GM12801 (cell line): Measurements from ENCODE around the gene PLD3.

Experiments used
- TF ChIP-seq, protein P1 (sequence below): IDR thresholded peaks from one replicate; pipeline ENCODE4 v1.5.1; 2011; ENCODE audit warnings: control low read depth; ENCODE audit not compliant: insufficient read length; ENCODE audit errors: extremely low read depth

The PLD3 gene

DNA sequence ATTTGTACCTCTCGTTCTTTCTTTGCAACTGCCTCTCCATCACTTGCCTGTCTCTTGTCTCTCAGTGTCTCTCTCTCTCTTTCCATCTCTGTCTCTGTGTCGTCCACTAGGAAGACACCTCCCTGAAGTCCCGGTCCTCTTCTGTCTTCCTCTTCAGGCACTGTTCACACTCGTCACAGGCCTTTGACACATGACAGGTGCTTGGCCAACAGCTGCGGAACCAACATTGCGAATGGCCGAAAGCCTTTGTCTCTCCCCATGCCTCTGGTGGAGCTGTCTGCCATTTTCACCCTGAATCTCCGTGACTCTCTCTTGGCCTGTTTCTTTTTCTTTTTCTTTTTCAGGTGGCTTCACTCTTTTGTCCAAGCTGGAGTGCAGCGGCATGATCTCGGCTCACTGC, 38.7 kb downstream of the PLD3 start:
- TF ChIP-seq, protein P1, sequence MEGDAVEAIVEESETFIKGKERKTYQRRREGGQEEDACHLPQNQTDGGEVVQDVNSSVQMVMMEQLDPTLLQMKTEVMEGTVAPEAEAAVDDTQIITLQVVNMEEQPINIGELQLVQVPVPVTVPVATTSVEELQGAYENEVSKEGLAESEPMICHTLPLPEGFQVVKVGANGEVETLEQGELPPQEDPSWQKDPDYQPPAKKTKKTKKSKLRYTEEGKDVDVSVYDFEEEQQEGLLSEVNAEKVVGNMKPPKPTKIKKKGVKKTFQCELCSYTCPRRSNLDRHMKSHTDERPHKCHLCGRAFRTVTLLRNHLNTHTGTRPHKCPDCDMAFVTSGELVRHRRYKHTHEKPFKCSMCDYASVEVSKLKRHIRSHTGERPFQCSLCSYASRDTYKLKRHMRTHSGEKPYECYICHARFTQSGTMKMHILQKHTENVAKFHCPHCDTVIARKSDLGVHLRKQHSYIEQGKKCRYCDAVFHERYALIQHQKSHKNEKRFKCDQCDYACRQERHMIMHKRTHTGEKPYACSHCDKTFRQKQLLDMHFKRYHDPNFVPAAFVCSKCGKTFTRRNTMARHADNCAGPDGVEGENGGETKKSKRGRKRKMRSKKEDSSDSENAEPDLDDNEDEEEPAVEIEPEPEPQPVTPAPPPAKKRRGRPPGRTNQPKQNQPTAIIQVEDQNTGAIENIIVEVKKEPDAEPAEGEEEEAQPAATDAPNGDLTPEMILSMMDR, result no peak

- TF ChIP-seq, protein P1, result no peak
Measured at GRCh38 chr19:40388481-40388880, 40.0 kb downstream of the PLD3 start.

- TF ChIP-seq, protein P1, result no peak
Measured at GRCh38 chr19:40389404-40390083, 41.0 kb downstream of the PLD3 start.

DNA sequence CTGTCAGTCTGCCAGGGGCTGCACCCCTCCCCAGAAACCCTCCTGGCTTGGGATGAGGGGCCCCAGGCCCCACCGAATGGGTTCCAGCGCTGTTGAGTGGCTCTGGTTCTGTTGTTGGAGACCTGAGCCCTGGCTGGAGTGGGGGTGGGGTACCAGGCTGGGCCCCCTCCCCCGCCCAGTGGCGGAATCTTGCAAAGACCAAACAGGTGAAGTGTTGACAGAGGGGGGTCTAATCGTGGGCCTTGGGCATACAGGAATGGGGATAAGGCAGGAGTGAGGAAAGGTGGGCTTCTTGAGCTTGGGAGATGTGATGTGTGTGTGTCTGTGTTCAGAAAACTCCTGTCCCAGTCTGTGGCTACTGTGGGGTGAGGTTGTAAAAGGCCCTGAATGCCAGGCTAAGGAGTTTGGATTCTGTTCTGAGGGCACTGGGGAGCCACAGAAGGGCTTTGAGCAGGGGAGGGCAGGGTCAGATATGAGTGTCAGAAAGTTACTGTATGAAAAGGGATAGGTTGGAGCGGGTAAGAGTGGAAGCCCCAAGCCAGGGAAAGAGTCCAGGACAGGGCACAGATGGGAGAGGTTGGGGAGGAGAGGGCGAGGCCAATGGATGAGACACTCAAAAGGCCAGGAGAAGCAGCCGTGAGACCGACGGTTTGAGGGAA, 41.7 kb downstream of the PLD3 start, which contains the start of gene HIPK4:
Gene HIPK4 (minus strand): TSS at position 98 of the 659 bp plus-strand sequence. CDS start 279 bp downstream, outside the sequence.
- TF ChIP-seq, protein P1, result no peak

- TF ChIP-seq, protein P1, result no peak
Measured at GRCh38 chr19:40392123-40392522, 43.6 kb downstream of the PLD3 start.

GRCh38 chr19:40392894-40393517, 44.5 kb downstream of the PLD3 start:
- TF ChIP-seq, protein P1, result no peak
